Suprapubic skin (tissue), 3 donors: ENCODE results near the gene CASP5.

Source experiments
- CTCF ChIP-seq, 2 donors: fragments of 200-600 bp in 1 of 2; fragments of 450-650 bp in 1 of 2; sonication (generic) in 1 of 2; IDR thresholded peaks; one replicate each; pipeline ENCODE4 v1.5.1; 2016 to 2019; ENCODE audit warnings: antibody characterized with exemption in 2 of 2, mild to moderate bottlenecking in 1 of 2, moderate library complexity in 1 of 2
- POLR2A ChIP-seq, 2 donors: fragments of 450-650 bp; IDR thresholded peaks; one replicate each; pipeline ENCODE4 v1.6.1; 2017; ENCODE audit warnings: antibody characterized with exemption in 2 of 2, mild to moderate bottlenecking in 2 of 2, moderate library complexity in 2 of 2

GRCh38 chr11:104964247-104964646, 58.7 kb downstream of the CASP5 start:
- TF ChIP-seq CTCF (IDR thresholded peaks at IDR 0.05): no peak
- no peak for TF ChIP-seq POLR2A (IDR thresholded peaks at IDR 0.05)
